Measurements from ENCODE around the gene SMG6.
"Not testable (repeated sequence)": the region's sequence is repeated elsewhere in the genome, so short reads cannot be mapped to it uniquely, and the experiment has no call there.

The SMG6 gene

GRCh38 chr17:2017274-2017941 lies 286.2 kb downstream of the SMG6 start:
- Histone ChIP-seq H3K9me3 (ENCODE audit: insufficient read depth, low read length) (no peaks in the 10 kb centered on the region), H3K27me3 (ENCODE audit: low read depth, low read length) (peaks cover 5% of the 10 kb centered on the region; the same call in 1 of the 2 replicates), H3K27ac (ENCODE audit: low read length) (peak overlapping the region; percentile 52), H3K36me3 (replicated peaks; ENCODE audit: low read depth, low read length) (no peaks in the 10 kb centered on the region), H4K20me1 (ENCODE audit: insufficient read depth, low read length) (no peaks in the 10 kb centered on the region), H2AFZ (ENCODE audit: low read depth, low read length) (peak overlapping the region; percentile 68; the same call in 1 of the 2 replicates), H3K4me3 (ENCODE audit: low read length) (peak overlapping the region; percentile 77), H3K9ac (ENCODE audit: low read length) (peak overlapping the region; percentile 77), H3K79me2 (ENCODE audit: low read length) (no peaks in the 10 kb centered on the region), H3K4me2 (ENCODE audit: low read length) (peak overlapping the region; percentile 96), H3K4me1 (ENCODE audit: low read length) (peaks cover 25% of the 10 kb centered on the region)
- TF ChIP-seq CTCF (IDR thresholded peaks at IDR 0.05; ENCODE audit: low read depth, low read length) (no peak), EZH2phosphoT487 (IDR thresholded peaks at IDR 0.05; ENCODE audit: low read depth) (no peak)

DNA sequence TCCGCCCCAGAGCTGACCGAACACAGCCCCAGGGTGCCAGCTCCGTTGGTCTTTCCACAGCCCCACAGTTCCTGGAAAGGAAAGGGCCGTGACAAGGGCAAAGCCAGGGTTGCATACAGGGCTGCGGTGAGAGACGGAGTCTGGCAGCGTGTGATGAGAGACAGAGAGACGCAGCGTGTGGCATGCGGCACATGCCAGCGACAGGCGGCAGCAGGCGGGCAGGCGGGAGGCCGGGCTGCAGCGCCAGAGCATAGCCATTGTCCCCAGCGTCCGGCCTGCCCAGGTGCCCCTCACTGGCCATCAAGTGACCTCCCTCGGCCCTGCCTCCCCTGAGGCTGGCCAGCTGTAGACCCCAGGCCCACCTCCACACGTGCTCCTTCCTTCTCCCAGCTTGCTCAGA lies 287.1 kb downstream of the SMG6 start:
- Histone ChIP-seq H4K20me1 (ENCODE audit: insufficient read depth, low read length) (no peaks in the 10 kb centered on the region), H3K27ac (ENCODE audit: low read length) (no peak overlapping the region), H3K27me3 (ENCODE audit: low read depth, low read length) (peaks cover 5% of the 10 kb centered on the region; the same call in 1 of the 2 replicates), H3K4me3 (ENCODE audit: low read length) (no peak overlapping the region), H2AFZ (ENCODE audit: low read depth, low read length) (no peak overlapping the region), H3K9me3 (ENCODE audit: insufficient read depth, low read length) (no peaks in the 10 kb centered on the region), H3K4me1 (ENCODE audit: low read length) (peaks cover 25% of the 10 kb centered on the region), H3K79me2 (ENCODE audit: low read length) (no peaks in the 10 kb centered on the region), H3K4me2 (ENCODE audit: low read length) (no peak overlapping the region), H3K36me3 (replicated peaks; ENCODE audit: low read depth, low read length) (no peaks in the 10 kb centered on the region), H3K9ac (ENCODE audit: low read length) (no peak overlapping the region)
- TF ChIP-seq CTCF (IDR thresholded peaks at IDR 0.05; ENCODE audit: low read depth, low read length) (no peak), EZH2phosphoT487 (IDR thresholded peaks at IDR 0.05; ENCODE audit: low read depth) (no peak)

DNA sequence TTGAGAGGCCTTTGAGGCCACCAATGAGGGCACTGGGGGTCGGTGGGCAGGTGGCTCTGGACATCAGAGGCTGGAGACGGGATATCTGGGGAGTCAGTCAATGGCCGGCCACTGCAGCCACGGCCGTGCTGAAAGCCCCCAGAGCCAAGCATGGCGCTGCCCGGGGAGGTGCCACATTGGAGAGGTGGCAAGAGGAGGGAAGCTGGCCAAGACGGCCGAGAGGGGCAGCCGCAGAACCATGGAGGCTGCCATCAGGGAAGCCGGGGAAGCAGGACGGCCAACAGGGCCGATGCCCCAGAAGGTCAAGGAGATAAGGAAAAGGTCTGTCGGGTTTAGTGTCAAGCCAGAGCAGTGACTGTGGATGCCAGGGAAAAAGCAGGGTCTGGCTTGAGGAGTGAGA lies 288.3 kb downstream of the SMG6 start:
- H3K9ac ChIP-seq (ENCODE audit: low read length): no peak overlapping the region
- H3K4me1 ChIP-seq (ENCODE audit: low read length): peaks cover 25% of the 10 kb centered on the region
- H4K20me1 ChIP-seq (ENCODE audit: insufficient read depth, low read length): no peaks in the 10 kb centered on the region
- no peaks in the 10 kb centered on the region for H3K79me2 ChIP-seq (ENCODE audit: low read length)
- H3K27me3 ChIP-seq (ENCODE audit: low read depth, low read length): peaks cover 5% of the 10 kb centered on the region; the same call in 1 of the 2 replicates
- H3K27ac ChIP-seq (ENCODE audit: low read length): no peak overlapping the region
- no peaks in the 10 kb centered on the region for H3K9me3 ChIP-seq (ENCODE audit: insufficient read depth, low read length)
- H3K36me3 ChIP-seq (replicated peaks; ENCODE audit: low read depth, low read length): no peaks in the 10 kb centered on the region
- no peak overlapping the region for H2AFZ ChIP-seq (ENCODE audit: low read depth, low read length)
- no peak overlapping the region for H3K4me3 ChIP-seq (ENCODE audit: low read length)
- no peak overlapping the region for H3K4me2 ChIP-seq (ENCODE audit: low read length)
- no peak for TF ChIP-seq CTCF (IDR thresholded peaks at IDR 0.05; ENCODE audit: low read depth, low read length)
- TF ChIP-seq EZH2phosphoT487 (IDR thresholded peaks at IDR 0.05; ENCODE audit: low read depth): no peak

GRCh38 chr17:2013994-2014317 lies 289.6 kb downstream of the SMG6 start:
- no peak overlapping the region for H2AFZ ChIP-seq (ENCODE audit: low read depth, low read length)
- H3K4me3 ChIP-seq (ENCODE audit: low read length): no peak overlapping the region
- no peak overlapping the region for H3K27ac ChIP-seq (ENCODE audit: low read length)
- TF ChIP-seq CTCF (IDR thresholded peaks at IDR 0.05; ENCODE audit: low read depth, low read length) (no peak), EZH2phosphoT487 (IDR thresholded peaks at IDR 0.05; ENCODE audit: low read depth) (no peak)
- H3K27me3 ChIP-seq (ENCODE audit: low read depth, low read length): no peaks in the 10 kb centered on the region
- no peaks in the 10 kb centered on the region for H3K36me3 ChIP-seq (replicated peaks; ENCODE audit: low read depth, low read length)
- H3K4me2 ChIP-seq (ENCODE audit: low read length): no peak overlapping the region
- no peaks in the 10 kb centered on the region for H4K20me1 ChIP-seq (ENCODE audit: insufficient read depth, low read length)
- no peaks in the 10 kb centered on the region for H3K9me3 ChIP-seq (ENCODE audit: insufficient read depth, low read length)
- H3K9ac ChIP-seq (ENCODE audit: low read length): no peak overlapping the region
- no peaks in the 10 kb centered on the region for H3K79me2 ChIP-seq (ENCODE audit: low read length)
- peaks cover 24% of the 10 kb centered on the region for H3K4me1 ChIP-seq (ENCODE audit: low read length)

DNA sequence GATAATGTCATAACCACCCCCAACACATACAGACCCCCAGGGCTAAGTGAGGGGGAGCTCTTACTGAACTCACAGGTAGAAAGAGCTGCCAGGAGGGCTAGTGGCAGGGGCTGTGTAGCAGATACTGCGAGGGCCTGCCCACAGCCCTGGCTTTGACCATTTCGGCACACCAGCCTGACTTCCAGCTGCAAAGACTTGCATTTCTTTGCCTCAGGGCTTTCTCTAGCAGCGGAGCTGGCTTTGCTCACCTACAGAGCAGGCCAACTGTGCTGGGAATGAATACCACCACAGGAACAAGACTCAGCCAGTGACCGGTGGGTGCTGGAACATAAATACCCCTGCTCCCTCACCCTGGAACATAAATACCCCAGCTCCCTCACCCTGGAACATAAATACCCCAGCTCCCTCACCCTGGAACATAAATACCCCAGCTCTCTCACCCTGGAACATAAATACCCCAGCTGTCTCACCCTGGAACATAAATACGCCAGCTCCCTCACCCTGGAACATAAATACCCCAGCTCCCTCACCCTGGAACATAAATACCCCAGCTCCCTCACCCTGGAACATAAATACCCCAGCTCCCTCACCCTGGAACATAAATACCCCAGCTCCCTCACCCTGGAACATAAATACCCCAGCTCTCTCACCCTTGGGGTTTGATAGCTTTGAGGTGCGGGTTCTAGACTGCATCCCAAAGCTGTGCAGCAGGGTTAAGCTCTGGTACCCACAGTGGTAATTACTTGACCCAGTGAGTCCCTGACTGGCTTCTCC lies 290.2 kb downstream of the SMG6 start:
- H3K9ac ChIP-seq (ENCODE audit: low read length); H3K4me2 ChIP-seq (ENCODE audit: low read length); H2AFZ ChIP-seq (ENCODE audit: low read depth, low read length); H3K36me3 ChIP-seq (replicated peaks; ENCODE audit: low read depth, low read length); H4K20me1 ChIP-seq (ENCODE audit: insufficient read depth, low read length); H3K9me3 ChIP-seq (ENCODE audit: insufficient read depth, low read length); H3K27ac ChIP-seq (ENCODE audit: low read length); H3K27me3 ChIP-seq (ENCODE audit: low read depth, low read length); H3K4me3 ChIP-seq (ENCODE audit: low read length); H3K79me2 ChIP-seq (ENCODE audit: low read length): not testable (repeated sequence)
- H3K4me1 ChIP-seq (ENCODE audit: low read length): peaks cover 18% of the 10 kb centered on the region
